Measurements from ENCODE around the gene ZZZ3. TPM values are rescaled to one million over a fixed set of nuclear protein-coding genes. Genes with fewer than 3 reads are reported as not detected.

Gene ZZZ3
- total and polyA plus RNA-seq, 10 donors, result 10.2 to 85.3 (median 48.7) TPM

DNA sequence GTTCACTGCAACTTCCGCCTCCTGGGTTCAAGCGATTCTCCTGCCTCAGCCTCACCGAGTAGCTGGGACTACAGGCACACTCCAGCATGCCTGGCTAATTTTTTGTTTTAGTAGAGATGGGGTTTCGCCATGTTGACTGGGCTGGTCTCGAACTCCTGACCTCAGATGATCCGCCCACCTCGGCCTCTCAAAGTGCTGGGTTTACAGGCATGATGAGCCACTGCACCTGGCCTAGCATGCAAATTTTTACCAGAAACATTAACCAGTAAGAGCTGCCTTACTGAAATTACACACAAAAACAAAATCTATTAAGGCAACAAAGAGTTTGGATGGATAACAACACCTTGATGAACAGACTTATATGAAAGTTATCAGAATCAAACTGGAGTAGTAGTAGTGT lies 12.1 kb downstream of the ZZZ3 start:
- Histone ChIP-seq H3K4me3 (no peak overlapping the region), H3K4me1 (peaks cover 0 to 96% (median 44%) of the 10 kb centered on the region in 6 donors), H3K36me3 (peaks cover 0 to 4% (median 0%) of the 10 kb centered on the region in 6 donors), H3K27me3 (replicated peaks in 1 of 7) (no peaks in the 10 kb centered on the region), H3K9me3 (no peaks in the 10 kb centered on the region), H3K27ac (no peak overlapping the region)
- WGBS, 5 donors, result 89 to 98% (median 94%) methylated on average over 7 of the region's 7 CpGs
- no peak for DNase-seq
- TF ChIP-seq POLR2A (IDR thresholded peaks at IDR 0.05) (no peak), CTCF (IDR thresholded peaks at IDR 0.05 in 8 of 11, conservative IDR thresholded peaks at IDR 0.05 in 3 of 11) (no peak), POLR2AphosphoS5 (IDR thresholded peaks at IDR 0.05) (no peak)
- intact Hi-C loops (cut with DNase I; ENCODE audit: low total_unique reads), result no loop called here

GRCh38 chr1:77668924-77669449 lies 13.5 kb downstream of the ZZZ3 start:
- 55 to 79% (median 65%) methylated on average over 1 of the region's 1 CpG for WGBS, 5 donors
- Histone ChIP-seq H3K4me3 (no peak overlapping the region), H3K27ac (no peak overlapping the region), H3K9me3 (no peaks in the 10 kb centered on the region), H3K4me1 (peaks cover 0 to 93% (median 45%) of the 10 kb centered on the region in 6 donors), H3K27me3 (replicated peaks in 1 of 7) (no peaks in the 10 kb centered on the region), H3K36me3 (no peaks in the 10 kb centered on the region)
- TF ChIP-seq POLR2AphosphoS5 (IDR thresholded peaks at IDR 0.05) (no peak), CTCF (IDR thresholded peaks at IDR 0.05 in 8 of 11, conservative IDR thresholded peaks at IDR 0.05 in 3 of 11) (no peak), POLR2A (IDR thresholded peaks at IDR 0.05) (no peak)
- DNase-seq, result no peak
- intact Hi-C loops (cut with DNase I; ENCODE audit: low total_unique reads), result no loop called here

DNA sequence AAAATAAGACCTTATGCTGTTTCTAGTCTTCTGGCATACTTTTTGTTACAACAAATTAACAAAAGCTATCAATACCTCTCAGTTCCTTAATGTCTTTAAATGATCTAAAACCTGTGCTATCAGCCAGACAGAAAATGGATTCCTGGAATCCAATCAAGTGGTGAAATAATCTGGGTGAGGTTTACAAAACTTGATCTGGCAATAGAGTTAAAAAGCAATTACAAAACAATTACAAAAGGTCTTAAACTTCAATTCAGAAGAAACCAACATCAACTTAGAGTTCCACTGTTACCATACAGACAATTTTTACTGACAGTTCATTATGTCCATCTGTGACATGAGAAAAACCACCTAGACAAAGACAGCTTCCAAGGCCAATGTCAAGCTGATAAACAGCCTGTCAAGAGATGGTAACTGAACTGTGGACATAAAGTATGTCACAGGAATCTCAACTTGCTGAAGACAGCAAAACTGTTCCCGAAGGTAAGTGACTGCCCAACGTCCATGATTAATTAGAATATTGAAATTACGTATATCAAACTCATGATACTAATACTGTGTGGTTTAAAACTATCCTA lies 17.4 kb downstream of the ZZZ3 start:
- intact Hi-C loops (cut with DNase I; ENCODE audit: low total_unique reads), result no loop called here
- Histone ChIP-seq H3K9me3 (no peaks in the 10 kb centered on the region), H3K36me3 (peaks cover 0 to 4% (median 0%) of the 10 kb centered on the region in 6 donors), H3K4me3 (no peak overlapping the region), H3K27ac (no peak overlapping the region), H3K27me3 (replicated peaks in 1 of 7) (no peaks in the 10 kb centered on the region), H3K4me1 (peaks cover 0 to 67% (median 26%) of the 10 kb centered on the region in 6 donors)
- 78 to 88% (median 79%) methylated on average over 3 of the region's 3 CpGs for WGBS, 5 donors
- DNase-seq, result no peak
- TF ChIP-seq POLR2AphosphoS5 (IDR thresholded peaks at IDR 0.05), result no peak
- no peak for TF ChIP-seq POLR2A (IDR thresholded peaks at IDR 0.05)
- TF ChIP-seq CTCF (IDR thresholded peaks at IDR 0.05 in 8 of 11, conservative IDR thresholded peaks at IDR 0.05 in 3 of 11), result no peak

- no peak for TF ChIP-seq POLR2A (IDR thresholded peaks at IDR 0.05)
- no peak for TF ChIP-seq POLR2AphosphoS5 (IDR thresholded peaks at IDR 0.05)
- TF ChIP-seq CTCF (IDR thresholded peaks at IDR 0.05 in 8 of 11, conservative IDR thresholded peaks at IDR 0.05 in 3 of 11), result no peak
- intact Hi-C loops (cut with DNase I; ENCODE audit: low total_unique reads), result no loop called here
- Histone ChIP-seq H3K4me1 (peaks cover 0 to 35% (median 13%) of the 10 kb centered on the region in 6 donors), H3K27ac (no peak overlapping the region), H3K36me3 (peaks cover 0 to 4% (median 0%) of the 10 kb centered on the region in 6 donors), H3K27me3 (replicated peaks in 1 of 7) (no peaks in the 10 kb centered on the region), H3K9me3 (no peaks in the 10 kb centered on the region), H3K4me3 (no peak overlapping the region)
- DNase-seq, result no peak
- 74 to 84% (median 82%) methylated on average over 4 of the region's 4 CpGs for WGBS, 5 donors
Observed at GRCh38 chr1:77661696-77662095, 20.8 kb downstream of the ZZZ3 start.

All from spleen (tissue), 11 donors.